ENCODE data around the gene COL6A3.

DNA sequence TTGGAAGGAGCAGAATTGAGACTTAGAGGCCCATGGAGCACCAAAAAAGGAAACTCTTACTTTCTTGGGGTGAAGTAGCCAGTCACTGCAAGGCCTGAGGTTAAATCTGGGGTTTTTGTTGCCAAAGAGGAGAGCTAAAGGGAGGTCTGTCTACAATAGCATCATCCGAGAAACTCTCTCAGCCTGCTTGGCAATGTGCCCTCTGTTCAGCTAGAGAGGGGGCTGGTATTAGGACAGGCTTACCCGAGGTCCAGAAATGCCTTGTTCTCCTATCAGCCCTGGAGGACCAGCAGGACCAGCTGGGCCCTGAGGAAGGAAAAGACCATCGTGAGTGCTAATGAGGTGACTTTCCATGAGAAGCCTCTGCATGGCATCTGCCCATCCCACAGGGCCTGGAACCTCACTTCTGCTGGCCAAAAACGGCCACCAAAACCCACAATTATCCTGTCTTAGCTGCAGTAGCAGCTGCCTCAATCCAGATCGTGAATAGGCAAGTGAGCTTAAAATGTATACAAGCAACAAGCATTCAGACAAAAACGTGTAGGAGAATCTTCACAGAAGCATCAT lies 61.6 kb downstream of the COL6A3 start:
- TF ChIP-seq, protein P1, sequence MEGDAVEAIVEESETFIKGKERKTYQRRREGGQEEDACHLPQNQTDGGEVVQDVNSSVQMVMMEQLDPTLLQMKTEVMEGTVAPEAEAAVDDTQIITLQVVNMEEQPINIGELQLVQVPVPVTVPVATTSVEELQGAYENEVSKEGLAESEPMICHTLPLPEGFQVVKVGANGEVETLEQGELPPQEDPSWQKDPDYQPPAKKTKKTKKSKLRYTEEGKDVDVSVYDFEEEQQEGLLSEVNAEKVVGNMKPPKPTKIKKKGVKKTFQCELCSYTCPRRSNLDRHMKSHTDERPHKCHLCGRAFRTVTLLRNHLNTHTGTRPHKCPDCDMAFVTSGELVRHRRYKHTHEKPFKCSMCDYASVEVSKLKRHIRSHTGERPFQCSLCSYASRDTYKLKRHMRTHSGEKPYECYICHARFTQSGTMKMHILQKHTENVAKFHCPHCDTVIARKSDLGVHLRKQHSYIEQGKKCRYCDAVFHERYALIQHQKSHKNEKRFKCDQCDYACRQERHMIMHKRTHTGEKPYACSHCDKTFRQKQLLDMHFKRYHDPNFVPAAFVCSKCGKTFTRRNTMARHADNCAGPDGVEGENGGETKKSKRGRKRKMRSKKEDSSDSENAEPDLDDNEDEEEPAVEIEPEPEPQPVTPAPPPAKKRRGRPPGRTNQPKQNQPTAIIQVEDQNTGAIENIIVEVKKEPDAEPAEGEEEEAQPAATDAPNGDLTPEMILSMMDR (IDR thresholded peaks at IDR 0.05) = no peak
- TF ChIP-seq POLR2A (IDR thresholded peaks at IDR 0.05) (no peak), EP300 (IDR thresholded peaks at IDR 0.05; ENCODE audit: low read depth) (no peak)
